ENCODE results near the gene TEX52.

DNA sequence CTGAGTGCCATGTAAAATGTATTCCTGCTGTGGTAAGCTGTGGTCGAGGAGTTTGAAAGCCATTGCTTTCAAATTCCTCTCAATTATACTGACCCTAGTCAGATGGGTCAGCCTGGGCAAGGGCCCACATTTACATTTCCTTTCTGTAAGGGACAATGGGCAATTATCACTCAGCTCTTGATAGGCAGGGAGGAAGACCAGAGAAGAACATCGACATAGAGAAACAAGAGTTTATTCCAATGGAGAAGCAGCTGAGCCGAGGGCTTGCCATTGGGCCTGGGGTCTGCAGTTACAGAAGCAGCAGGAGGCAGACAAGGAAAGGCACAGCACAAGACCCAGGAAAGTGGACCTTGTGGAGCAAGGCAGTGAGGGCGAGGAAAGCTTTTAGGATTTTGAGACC, 31.7 kb downstream of the TEX52 start:
- TF ChIP-seq CTCF (IDR thresholded peaks at IDR 0.05), result no peak
- no peak for TF ChIP-seq POLR2A (IDR thresholded peaks at IDR 0.05)
